GM18520 (cell line): ENCODE results near the gene FLVCR2.

Experiments
- ATAC-seq: cut with Tn5 transposase; IDR thresholded peaks from one replicate; pipeline ENCODE4 v1.9.1; 2021; ENCODE audit not compliant: unreplicated experiment

FLVCR2 gene

DNA sequence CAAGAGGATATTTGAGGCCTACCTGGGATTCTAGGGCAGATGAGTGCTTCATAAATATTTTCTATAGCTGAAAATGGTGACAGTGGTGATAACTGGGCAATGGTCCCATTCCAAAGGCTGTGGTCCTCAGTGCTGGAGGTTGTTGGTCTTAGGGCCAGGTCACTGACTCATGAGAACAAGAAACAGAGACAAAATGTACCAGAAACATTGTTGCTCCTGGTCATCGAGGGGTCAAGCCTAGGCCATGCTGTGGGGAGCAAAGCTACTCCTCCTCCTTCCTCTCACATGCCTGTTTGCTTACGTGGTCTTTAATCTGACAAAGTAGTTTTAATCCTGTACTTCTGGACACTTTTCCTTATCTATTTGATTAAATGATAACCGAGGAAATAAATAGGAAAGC is 48.4 kb downstream of the FLVCR2 start:
- no peak for ATAC-seq

DNA sequence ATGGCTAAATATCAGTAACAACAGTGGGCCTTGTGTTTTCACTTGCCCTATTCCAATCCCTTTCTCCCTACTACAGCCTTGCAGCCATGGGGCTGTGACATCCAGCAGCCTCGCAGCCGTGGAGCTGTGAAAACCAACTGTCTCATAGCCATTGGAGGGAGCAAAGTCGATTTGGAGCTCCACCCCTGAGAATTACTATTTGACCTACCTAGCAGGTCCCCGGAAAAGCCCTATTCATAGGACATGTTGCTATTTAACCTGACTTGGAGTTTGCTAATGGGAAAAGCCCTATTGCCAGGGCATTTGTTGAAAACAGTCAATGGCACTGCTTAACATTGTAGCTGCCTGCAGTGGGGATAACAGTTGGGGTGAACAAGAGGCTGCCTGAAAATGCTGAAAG is 49.0 kb downstream of the FLVCR2 start:
- no peak for ATAC-seq

DNA sequence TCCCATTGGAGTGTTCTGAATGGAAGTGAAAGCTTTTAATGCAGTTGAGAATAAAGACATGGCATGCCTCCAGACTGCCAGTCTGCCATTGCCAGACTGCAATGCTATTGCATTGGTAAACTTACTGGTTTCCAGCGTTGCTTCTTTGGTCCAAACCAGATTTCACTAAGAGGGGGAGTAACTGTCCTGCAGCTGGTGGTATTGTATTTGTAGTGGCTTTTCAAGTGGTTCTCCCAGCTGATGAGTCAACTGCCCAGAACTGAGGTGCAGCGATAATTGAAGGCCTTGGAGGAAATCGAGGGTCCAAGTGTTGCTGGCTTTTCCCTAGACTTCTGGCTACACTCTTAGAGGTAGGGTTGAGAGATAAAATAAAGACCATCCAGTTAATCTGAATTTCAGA is 50.4 kb downstream of the FLVCR2 start:
- ATAC-seq: no peak

DNA sequence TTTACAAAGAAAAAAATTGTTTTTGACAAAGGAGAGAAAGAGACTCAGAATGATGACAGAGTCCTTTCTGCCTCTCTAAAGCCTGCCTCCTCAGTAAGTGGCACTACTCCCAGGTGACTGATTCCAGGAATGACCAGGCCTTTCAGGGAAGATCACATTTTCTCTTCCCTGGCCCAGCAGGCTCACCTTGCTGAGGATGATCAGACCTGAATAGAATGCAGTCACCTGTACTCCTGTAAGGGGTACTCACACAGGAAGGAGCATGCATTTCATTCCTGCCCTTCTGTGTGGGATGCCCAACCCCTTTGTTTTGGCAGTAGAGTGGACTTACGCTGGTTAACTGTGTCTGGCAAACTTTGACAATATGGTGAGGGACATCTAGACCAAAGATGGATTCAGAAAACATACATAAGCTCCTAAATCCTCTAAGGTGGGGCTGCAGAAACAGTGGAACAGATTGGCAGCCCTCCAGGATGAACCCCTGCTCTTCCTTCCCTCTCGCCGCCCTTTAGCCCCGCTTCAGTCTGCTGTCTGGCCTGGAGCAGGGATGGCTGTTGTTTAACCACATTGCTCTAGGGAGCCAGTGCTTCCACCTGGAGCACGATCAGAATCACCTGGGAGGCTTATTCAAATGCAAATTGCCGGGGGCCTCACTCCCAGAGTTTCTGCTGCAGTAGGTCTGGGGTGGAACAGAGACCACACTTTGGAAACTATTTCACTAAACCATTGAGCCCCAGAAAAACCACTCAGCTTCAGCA is 52.5 kb downstream of the FLVCR2 start:
- ATAC-seq: no peak

DNA sequence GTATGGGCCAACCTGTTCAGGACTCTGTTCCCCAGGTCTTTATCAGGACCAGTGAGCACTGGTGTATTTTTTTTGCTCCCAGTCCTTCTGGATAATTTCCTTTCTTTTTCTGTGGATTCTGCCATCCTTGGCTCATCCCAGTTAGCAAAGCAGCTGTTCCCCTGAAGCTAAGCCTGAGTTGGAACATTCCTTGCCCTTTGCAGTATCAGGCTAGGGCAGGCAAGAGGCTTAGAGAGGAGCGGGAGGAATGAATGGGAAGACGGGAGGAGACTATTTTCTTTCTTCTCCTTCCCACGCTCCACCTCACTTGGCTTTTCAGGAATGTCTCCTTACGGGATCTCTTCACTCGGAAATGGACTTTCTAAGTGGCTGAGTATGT is 53.0 kb downstream of the FLVCR2 start:
- no peak for ATAC-seq

DNA sequence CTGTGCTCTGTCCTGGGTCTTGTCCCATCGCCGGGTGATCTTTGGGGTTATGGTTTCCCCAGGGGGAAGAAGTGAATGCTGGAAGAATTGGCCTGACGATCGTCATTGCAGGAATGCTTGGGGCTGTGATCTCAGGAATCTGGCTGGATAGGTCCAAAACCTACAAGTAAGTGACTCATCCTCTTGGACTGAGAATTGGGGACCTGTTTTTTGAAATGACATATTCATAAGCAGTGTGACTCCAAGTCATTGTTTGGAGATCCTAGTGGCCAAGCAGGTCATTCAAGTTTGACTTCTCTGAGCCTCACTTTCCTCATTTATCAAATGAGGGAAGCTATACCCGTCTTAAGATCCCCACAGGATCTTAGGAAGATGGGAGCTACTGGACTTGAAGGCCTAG is 56.4 kb downstream of the FLVCR2 start:
- ATAC-seq: no peak

DNA sequence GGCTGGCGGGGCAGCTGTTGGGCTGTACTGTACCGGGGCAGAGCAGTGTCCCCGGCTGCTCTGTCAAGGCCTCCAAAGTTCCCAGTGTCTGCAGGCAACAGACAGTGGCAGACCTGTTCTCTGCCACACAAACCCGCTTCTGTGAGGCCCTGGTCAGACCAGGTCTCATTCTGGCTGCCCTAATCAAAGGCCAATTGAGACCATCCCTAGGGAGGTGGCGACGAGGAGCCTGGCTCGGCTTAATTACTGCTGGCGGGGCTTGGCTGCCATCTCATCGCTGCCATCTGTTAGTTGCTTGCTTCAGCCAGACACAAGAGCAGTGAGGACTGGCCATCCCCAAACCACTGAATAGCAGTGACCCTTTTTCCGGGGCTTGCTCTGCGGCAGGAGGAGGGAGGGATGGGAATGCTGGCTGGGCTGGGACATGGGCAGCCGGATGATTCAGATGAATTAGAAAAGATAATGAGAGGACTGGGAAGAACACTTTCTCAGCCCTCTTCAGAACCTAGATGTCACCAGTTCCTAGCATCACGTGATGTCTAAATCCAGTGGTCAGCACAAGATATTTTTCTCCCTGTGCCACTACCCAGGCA is 57.8 kb downstream of the FLVCR2 start:
- ATAC-seq: no peak

DNA sequence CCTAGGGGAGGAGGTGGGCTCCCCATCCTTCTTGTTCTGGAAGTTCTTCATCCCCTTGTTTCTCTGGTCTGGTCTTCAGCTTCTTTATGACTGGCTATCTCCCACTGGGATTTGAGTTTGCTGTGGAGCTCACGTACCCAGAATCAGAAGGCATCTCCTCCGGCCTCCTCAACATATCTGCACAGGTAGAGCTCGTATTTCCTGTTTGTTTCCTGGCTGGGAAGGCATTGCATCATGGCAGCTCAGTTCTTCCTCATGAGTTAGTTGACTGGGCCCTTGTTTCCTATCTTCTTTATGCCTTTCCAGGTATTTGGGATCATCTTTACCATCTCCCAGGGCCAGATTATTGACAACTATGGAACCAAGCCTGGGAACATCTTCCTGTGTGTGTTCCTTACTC is 62.5 kb downstream of the FLVCR2 start:
- ATAC-seq: no peak

DNA sequence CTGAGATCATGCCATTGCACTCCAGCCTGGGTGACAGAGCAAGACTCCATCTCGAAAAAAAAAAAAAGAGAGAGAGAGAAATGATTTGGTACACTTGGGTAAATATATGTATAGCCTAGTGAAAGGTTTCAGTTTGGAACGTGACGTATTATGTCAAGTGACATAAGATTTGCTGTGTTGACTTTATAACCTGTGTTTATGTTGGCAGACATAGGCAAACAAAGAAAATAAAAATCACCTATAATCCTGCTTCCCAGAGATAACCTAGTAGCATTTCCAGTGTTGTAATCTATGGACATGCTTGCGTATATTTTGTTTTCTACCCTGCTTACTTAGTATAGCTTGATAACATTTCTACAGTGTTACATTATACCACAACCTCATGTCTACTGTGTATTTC is 65.6 kb downstream of the FLVCR2 start:
- no peak for ATAC-seq

DNA sequence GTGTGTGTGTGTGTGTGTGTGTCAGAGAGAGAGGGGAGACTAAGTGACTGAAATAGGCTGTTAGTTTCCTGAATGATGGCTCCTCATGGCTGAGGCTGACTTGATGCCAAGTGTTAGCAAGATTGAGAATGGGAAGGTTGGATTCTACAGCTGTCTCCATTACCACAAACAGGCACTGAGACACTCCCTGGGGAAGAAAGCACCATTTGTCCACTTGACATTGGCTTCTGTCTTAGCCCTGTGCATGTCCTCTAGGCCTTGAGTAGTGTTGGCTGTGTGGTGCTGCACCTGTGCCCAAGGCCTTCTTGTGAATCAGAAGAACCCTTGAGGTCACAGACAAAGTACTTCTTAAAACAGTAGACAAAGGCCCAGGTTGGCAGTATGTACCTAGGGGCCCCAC is 66.6 kb downstream of the FLVCR2 start:
- ATAC-seq: no peak

DNA sequence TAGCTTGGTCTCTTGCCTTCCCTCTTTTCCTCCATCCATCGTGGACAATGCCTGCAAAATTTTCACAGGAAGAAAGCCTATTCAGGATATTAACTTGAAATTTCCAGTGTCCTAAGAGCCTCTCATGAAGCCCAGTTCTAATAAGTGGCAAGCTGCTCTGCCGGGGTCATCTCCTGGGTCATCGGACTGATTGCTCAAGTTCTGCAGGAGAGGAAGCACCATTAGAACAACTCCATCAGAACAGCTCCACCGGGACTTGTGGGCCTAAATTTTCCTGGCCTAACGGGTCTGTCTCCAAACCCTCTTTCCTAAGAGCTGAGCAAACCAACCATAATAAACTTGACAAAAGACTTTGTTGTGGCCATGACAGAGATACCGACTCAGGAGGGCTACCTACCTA is 68.3 kb downstream of the FLVCR2 start:
- ATAC-seq: no peak

DNA sequence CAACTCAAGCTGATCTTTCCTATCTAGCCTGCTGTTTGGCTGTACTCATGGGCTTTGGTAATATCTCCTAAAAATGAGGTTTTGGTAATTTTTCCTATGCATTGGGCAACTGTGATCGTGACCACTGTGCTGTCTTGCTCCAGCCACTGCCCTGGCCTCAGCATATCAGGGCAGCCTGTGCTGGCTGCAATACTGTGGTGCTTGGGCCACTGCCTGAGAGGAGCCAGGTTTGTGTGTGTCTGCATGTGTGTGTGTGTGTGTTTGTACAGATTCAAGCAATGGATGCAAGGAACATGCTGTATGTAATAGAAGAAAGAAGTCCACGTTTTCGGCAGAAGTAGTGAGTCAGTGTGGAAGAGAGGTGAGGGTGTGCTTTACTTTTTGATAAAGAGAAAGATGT is 69.2 kb downstream of the FLVCR2 start:
- ATAC-seq: no peak

DNA sequence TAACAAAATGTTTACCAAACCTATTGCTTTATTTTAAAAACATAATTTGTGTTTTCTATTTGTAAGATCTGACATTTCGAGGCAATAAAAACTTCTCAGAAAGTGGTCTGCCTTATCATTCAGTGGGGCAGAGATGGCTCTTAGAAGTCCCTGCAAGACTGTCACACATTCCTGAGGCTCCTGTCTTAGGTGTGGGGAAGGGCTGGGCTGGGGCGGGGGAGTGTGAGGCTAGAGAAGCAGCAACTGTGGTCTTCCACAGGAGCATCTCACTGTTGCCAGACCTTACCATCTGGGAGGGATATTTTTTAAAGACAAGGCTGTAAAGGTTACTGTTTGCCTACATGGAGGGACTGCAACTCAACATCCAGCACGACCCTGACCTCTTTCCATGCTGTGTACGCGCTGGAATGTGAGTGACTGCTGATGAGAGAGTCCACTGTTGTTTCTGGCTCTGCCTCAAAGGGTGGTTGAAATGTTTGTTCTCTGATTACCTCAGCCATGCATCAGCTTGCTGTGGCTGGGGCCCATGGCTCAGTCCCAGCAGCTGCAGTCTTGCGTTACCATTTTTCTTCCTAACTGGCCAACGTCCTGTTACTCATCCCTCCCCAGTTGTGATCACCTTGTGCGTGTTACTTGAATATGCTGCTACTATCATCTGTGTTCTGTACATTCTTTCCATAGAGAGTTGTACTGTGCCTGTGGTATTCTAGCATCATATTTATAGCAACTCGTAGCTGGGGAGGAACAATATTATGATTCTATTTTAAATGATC is 69.8 kb downstream of the FLVCR2 start:
- no peak for ATAC-seq

DNA sequence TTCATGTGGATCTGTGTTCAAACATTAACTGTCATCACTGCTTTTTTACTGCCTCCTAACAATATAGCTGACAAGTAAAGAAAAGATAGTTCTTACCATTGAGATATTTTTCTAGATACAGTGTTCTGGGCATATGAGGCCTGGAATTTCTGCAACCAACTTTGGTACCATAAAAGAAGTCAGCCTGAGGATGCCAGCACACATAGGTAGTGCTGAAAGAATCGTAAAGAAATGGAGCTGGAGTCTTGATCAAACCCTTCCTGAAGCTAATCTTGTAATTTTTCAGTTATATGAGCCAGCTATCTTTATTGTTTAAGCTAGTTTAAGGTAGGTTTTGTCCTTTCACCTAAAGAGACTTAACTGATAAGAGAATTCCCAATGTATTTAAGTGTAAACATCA is 70.9 kb downstream of the FLVCR2 start:
- ATAC-seq: no peak

DNA sequence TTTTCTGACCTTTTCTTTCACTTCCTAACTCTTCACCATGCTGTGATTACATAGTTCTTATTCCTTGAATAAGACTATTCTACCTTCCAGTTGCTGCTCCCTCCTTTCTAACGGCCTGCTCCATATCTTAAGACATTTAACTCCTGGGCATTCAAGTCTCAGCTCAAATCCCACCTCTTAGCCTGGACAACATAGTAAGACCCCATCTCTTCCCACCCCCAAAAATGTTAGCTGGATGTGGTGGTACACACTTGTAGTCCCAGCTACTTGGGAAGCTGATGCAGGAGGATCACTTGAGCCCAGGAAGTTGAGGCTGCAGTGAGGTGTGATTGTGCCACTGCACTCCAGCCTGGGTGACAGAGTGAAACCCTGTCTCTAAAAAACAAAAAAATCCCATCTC is 71.4 kb downstream of the FLVCR2 start:
- no peak for ATAC-seq

DNA sequence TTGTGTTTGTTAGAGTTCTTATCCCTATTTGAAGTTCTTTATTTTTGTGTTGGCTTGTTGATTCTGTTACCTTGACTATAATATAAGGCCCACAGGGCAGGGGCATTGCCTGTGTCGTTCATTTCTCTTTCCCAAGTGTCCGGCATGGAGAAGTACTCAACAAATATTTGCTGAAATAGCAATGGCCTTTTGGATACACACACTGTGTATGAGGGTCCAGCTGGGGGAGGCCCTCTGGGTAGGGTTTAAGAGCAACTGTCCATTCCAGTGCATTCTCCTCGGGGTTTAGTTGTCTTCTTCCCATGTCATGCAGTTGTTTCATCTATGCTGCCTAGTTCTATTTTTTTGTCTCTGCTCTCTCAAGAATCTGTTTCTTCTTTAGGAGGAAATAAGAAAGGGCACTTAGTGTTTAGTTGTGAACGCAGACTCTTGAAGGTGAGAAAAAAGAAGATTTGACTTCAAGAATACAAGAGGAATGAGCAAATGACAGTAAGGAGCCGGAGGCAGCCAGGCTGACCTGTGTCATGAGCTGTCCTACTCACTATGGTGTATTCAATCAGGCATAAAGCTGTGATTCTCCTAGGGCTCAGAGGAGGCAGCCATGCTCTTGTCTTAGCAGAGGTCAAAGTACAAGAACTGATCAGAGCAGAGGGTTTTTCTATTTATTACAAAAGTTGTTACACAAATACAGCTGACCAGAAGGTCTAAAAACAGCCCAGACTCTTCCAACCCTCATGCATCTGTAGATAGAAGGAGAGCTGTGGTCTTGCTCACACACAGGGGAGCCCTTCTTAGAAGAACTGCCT is 72.0 kb downstream of the FLVCR2 start:
- ATAC-seq: no peak

DNA sequence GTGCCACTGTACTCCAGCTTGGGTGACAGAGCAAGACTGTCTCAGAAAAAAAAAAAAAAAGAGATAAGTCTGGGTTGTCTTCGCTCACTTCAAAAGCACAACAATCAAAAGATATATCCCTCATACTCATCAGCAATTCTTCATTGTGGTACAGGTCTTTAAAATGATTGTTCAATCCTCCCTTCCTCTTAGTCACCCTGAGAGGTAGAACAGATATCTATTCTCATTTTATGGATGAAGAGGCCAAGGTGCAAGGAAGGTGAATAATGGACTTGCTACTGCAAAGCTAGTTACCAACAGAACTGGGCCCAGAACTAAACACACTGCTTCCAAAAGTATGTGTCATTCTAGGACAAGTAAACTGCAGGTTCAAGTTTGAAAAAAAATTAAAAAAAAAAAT is 75.1 kb downstream of the FLVCR2 start:
- no peak for ATAC-seq

DNA sequence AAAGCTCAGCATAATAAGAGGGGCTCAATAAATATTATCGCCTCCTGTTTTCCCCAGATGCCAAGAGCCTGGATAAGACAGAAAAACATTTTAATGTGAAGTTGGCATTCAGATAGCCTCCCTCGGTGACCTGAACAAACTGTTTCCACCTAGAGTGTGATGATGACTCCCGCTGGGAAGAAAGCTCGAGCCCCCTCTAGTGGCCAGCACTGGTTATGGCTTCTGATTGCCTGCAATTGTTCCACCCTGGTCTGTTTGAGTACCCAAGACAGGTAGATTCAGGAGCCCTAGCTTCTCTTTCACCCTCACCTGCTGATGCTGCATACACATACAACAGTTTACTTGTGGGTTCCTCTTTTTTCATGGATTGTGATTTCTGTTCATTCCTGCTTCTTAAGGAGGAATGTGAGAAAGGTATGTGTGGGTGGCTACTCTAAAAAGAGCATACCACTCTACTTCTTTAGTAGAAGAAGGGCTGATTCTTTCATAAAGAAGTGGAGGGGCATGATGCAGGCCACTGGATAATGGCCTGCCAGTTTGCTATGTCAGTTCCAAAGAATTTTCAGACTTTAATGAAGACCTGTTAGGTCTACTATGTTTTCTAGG is 75.8 kb downstream of the FLVCR2 start:
- ATAC-seq: peak; percentile 53

DNA sequence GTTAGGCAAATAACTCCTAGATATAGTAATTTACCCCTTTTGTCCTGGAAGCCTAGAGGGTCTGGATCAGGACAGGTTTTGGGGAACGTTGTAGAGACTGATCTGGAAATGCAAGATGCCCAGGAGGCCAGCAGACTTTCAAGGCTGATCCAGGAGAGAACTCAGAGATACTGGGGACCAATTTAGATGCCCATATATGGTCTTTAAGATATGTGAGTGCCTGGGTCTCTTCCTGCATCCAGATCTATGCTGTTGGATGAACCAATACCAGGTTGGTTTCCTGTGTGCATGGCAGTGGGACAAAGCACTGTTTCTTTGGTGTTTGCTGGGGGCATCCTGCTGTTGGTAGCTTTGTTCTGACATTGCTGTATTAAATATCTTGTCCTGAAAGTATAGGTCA is 76.8 kb downstream of the FLVCR2 start:
- ATAC-seq: no peak

DNA sequence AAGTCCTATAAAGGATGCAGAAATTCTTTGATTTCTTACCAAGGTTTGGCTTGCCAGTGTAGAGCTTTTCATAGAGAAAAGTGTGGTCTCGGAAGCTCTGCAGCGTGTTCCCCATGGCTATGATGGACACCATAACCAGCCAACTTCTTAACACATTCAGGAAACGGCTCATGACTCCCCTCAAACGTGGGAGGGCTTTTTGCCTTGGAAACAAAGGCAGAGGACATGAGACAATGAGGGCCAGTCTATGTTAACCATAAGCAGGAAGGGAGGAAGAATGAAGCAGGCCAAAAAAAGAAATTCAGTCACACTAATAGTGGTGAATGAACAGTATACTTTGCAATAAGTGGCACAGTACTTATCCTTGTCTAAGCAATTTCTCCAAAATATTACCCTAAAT is 78.9 kb downstream of the FLVCR2 start:
- ATAC-seq: no peak

DNA sequence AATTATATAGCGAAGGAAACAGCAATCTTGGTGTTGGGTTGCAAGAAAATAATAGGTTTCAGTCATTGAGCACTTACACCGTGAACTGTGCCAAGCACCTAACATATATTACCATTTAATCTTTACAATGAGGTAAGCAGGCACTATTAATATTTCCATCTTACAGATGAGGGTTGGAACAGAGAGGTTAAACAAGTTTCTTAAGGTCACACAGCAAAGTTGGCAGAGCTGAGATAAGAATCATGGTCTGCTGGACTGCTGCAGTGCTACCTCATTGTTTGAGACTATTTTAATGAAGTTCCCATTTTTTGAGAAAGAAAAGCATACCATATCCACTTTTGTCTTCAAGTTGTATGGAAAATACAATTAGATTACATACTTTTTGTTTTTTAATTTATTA is 80.5 kb downstream of the FLVCR2 start:
- no peak for ATAC-seq
